GM10248 (cell line): Measurements from ENCODE around the gene EIF3D.
"Not testable (repeated sequence)": the region's sequence is repeated elsewhere in the genome, so short reads cannot be mapped to it uniquely, and the experiment has no call there.

Source experiments
- CTCF ChIA-PET: fragments of 300-600 bp; sonication (Branson Sonifier 250); formaldehyde crosslinking; extraction: SDS; loops from one replicate; lab custom pipeline; 2021; ENCODE audit warnings: antibody characterized with exemption; lab: Yijun Ruan, JAX
- POLR2A ChIA-PET: fragments of 350-650 bp; sonication (Branson Sonifier 250); formaldehyde crosslinking; extraction: SDS; loops from one replicate; lab custom pipeline; 2020; ENCODE audit warnings: antibody characterized with exemption; lab: Yijun Ruan, JAX
- DNase-seq: peaks from one replicate; pipeline ENCODE4 v3.0.0; 2012; ENCODE audit errors: extremely low spot score
- CTCF ChIP-seq: IDR thresholded peaks from 2 replicates; pipeline ENCODE4 v1.5.1; 2012; ENCODE audit warnings: mild to moderate bottlenecking, low read depth; ENCODE audit errors: extremely low read depth, missing control alignments, control extremely low read depth

The EIF3D gene

GRCh38 chr22:36532466-36532865, 3.5 kb upstream of the EIF3D start:
- ChIA-PET CTCF (no interaction called here), POLR2A (no interaction called here)
- no peak for DNase-seq
- no peak for TF ChIP-seq CTCF

GRCh38 chr22:36528341-36528740, 625 bp downstream of the EIF3D start:
- no peak for DNase-seq
- ChIA-PET POLR2A (no interaction called here), CTCF (interaction anchor here (1.2 to 2.8 kb wide), 2 partner anchors 13 to 17 kb away, joined by 6 to 8 read pairs; no protein-coding TSS in a partner anchor)
- TF ChIP-seq CTCF = no peak

- no peak for DNase-seq
- TF ChIP-seq CTCF = no peak
- POLR2A ChIA-PET = interaction anchor here (0.8 kb wide), 1 partner anchor 10 kb away, joined by 3 read pairs; no protein-coding TSS in a partner anchor
- CTCF ChIA-PET = interaction anchor here (6.3 kb wide), 1 partner anchor 12 kb away, joined by 31 read pairs; no protein-coding TSS in a partner anchor
Measured at GRCh38 chr22:36522662-36523061, 6.3 kb downstream of the EIF3D start.

GRCh38 chr22:36520423-36520822, 8.5 kb downstream of the EIF3D start:
- TF ChIP-seq CTCF = no peak
- ChIA-PET POLR2A (interaction anchor here (1.9 kb wide), 1 partner anchor 10 kb away, joined by 7 read pairs; no protein-coding TSS in a partner anchor), CTCF (interaction anchor here (6.3 kb wide), 1 partner anchor 10 kb away, joined by 31 read pairs; no protein-coding TSS in a partner anchor)
- DNase-seq = no peak

GRCh38 chr22:36519906-36520305, 9.1 kb downstream of the EIF3D start:
- POLR2A ChIA-PET = interaction anchor here (1.9 kb wide), 1 partner anchor 9 kb away, joined by 7 read pairs; no protein-coding TSS in a partner anchor
- CTCF ChIA-PET = interaction anchor here (6.3 kb wide), 1 partner anchor 10 kb away, joined by 31 read pairs; no protein-coding TSS in a partner anchor
- not testable (repeated sequence) for DNase-seq

- TF ChIP-seq CTCF = no peak
- CTCF ChIA-PET = no interaction called here
- DNase-seq = no peak
- POLR2A ChIA-PET = interaction anchor here (1.0 kb wide), 1 partner anchor 14 kb away, joined by 3 read pairs; the partner anchor contains the start of gene EIF3D
Measured at GRCh38 chr22:36514766-36515165, 14.2 kb downstream of the EIF3D start.

- CTCF ChIA-PET = no interaction called here
- no peak for DNase-seq
- POLR2A ChIA-PET = interaction anchor here (0.5 to 1.4 kb wide), 2 partner anchors 10 to 467 kb away, joined by 3 read pairs; no protein-coding TSS in a partner anchor
- TF ChIP-seq CTCF = no peak
Measured at GRCh38 chr22:36512991-36513390, 16.0 kb downstream of the EIF3D start.
